Heart right ventricle (tissue), 16 donors: Measurements from ENCODE around the gene ACP7. TPM values are rescaled to one million over a fixed set of nuclear protein-coding genes. Genes with fewer than 3 reads are reported as not detected.
A peak's percentile ranks its signal among the peaks of the same experiment; 100 is the strongest.

Experiments
- ATAC-seq, 8 donors: fragments of 200-7000 bp; cut with Tn5 transposase; one replicate each; pipeline ENCODE4 v1.9.1; 2020; ENCODE audit warnings: mild to moderate bottlenecking in 8 of 8, moderate library complexity in 8 of 8, moderate number of reproducible peaks in 1 of 8
- DNase-seq, 2 donors: peaks; one replicate each; pipeline ENCODE4 v3.0.0-alpha.2; 2020
- H3K27ac ChIP-seq, 10 donors: fragments of 200-600 bp; sonication (generic) in 2 of 10; one replicate each; pipeline versions ENCODE4 v1.5.0 to v1.8.0; 2020 to 2022; ENCODE audit warnings: mild to moderate bottlenecking in 3 of 10
- H3K27me3 ChIP-seq, 7 donors: fragments of 200-600 bp; one replicate each; pipeline ENCODE4 v1.8.0; 2021 to 2022; ENCODE audit warnings: mild to moderate bottlenecking in 2 of 7
- H3K36me3 ChIP-seq, 9 donors: fragments of 200-600 bp; sonication (generic) in 1 of 9; one replicate each; pipeline versions ENCODE4 v1.5.0 to v1.8.0; 2020 to 2022; ENCODE audit warnings: mild to moderate bottlenecking in 2 of 9
- H3K4me1 ChIP-seq, 9 donors: fragments of 200-600 bp; sonication (generic) in 1 of 9; one replicate each; pipeline versions ENCODE4 v1.5.0 to v1.8.0; 2020 to 2022; ENCODE audit warnings: mild to moderate bottlenecking in 4 of 9
- H3K4me3 ChIP-seq, 10 donors: fragments of 200-600 bp; sonication (generic) in 2 of 10; one replicate each; pipeline versions ENCODE4 v1.5.0 to v1.8.0; 2020 to 2022; ENCODE audit warnings: mild to moderate bottlenecking in 7 of 10, moderate library complexity in 2 of 10
- H3K9me3 ChIP-seq, 11 donors: fragments of 200-600 bp in 10 of 11; sonication (generic) in 2 of 11; one replicate each; pipeline versions ENCODE4 v1.5.0 to v1.8.0; 2013 to 2022; ENCODE audit warnings: mild to moderate bottlenecking in 2 of 11, control low read depth in 1 of 11, moderate library complexity in 1 of 11
- CTCF ChIP-seq, 9 donors: fragments of 200-600 bp; sonication (generic) in 2 of 9; IDR thresholded peaks; one replicate each; pipeline versions ENCODE4 v1.5.0 to v1.8.0; 2021 to 2022; ENCODE audit warnings: antibody characterized with exemption in 9 of 9, mild to moderate bottlenecking in 5 of 9, moderate library complexity in 1 of 9
- WGBS, 2 donors: extraction: QIAGEN DNeasy Blood & Tissue Kit; methylation state at CpG; one replicate each; pipeline ENCODE4 v1.1.7; 2013; ENCODE audit warnings: inconsistent platforms in 1 of 2; 5-methylcytosine and 5-hydroxymethylcytosine counted together
- intact Hi-C, 10 donors: fragments of 100-400 bp; cut with DNase I; formaldehyde crosslinking; loops; one replicate each; pipeline versions ENCODE4 v1.11.1 to v1.14.2; 2022
- polyA plus RNA-seq, 2 donors: library from polyadenylated mRNA; stranded (reverse); fragments of 200-250 nt; gene quantifications; one replicate each; pipeline ENCODE4 v1.2.3, GENCODE V29; 2013
- total RNA-seq, 10 donors: library from RNA; stranded (reverse); fragmentation: NEBNext Ultra II Directional in 3 of 10; extraction: Animal tissue kit (Norgen Biotek cat#: 25700) in 3 of 10; gene quantifications; one replicate each; pipeline versions ENCODE4 v1.2.1 to v1.2.4, GENCODE V29; 2021 to 2023
- donor health status: Arrhythmogenic right ventricular cardiomyopathy.
- donor health status: ischemic (EF 13 %, LVEDD 7.1; RV severe dilation, severe dysfunction).
- donor health status: healthy with polysubstance abuse.
- donor health status: DM: no; HTN: yes; CAD: no.
- donor health status: DM: no; HTN: no; CAD: no.
- donor health status: ischemic (EF 25% LVEDD 6.9; RV normal size, moderate dysfunction).
- donor health status: ischemic (EF 25% LVEDD 5.7; RV mildly dilated, moderate dysfunction).
- donor health status: healthy.
- donor health status: DM: yes; HTN: yes; CAD: no.
- donor health status: Ischemic cardiomyopathy.
- donor health status: ischemic (EF 35%, LVEDD 5.7; RV mildly dilated, moderate dysfunction).
- donor health status: nonischemic (EF 11% LVEDD 7.7; RV severe dilation, severe dysfunction).
- donor health status: DM: yes; HTN: yes; CAD: no.
- donor health status: PGD.
- donor health status: ischemic (EF 29% LVEDD 5.4; RV normal size, mild dysfunction).
- donor health status: nonischemic (EF 23%, LVEDD 6.1; RV moderate dilation, normal function).

ACP7 gene
- total and polyA plus RNA-seq, 12 donors: not detected

GRCh38 chr19:39158646-39159260, 74.6 kb downstream of the ACP7 start:
- Histone ChIP-seq H3K9me3 (no peaks in the 10 kb centered on the region), H3K27me3 (no peaks in the 10 kb centered on the region), H3K4me3 (no peak overlapping the region), H3K27ac (no peak overlapping the region), H3K36me3 (no peaks in the 10 kb centered on the region), H3K4me1 (peaks cover 0 to 37% (median 25%) of the 10 kb centered on the region in 9 donors)
- 83 to 90% methylated on average over 12 of the region's 12 CpGs for WGBS, 2 donors
- DNase-seq (no peak), ATAC-seq (no peak)
- intact Hi-C loops: no loop called here
- TF ChIP-seq CTCF (IDR thresholded peaks at IDR 0.05): no peak

DNA sequence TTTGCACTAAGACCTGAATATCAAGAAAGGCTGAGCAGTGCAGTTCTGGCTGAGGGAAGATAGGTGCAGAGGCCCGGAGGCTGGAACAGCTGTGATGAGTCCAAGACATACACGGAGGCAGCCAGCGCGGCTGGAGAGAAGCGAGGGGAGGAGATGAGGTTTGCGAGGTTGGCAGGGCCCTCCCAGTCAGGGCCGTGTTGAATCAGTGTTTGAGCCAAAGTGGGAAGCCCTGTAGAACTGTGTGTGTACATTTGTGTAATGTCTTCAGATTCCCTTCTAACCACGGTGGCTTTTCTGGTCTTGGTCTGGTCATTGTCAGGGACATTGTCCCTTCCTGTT, 76.3 kb downstream of the ACP7 start:
- Histone ChIP-seq H3K4me3 (no peak overlapping the region), H3K27ac (peak overlapping the region in 1 of 10 donors; percentile 40), H3K9me3 (no peaks in the 10 kb centered on the region), H3K36me3 (no peaks in the 10 kb centered on the region), H3K4me1 (peaks cover 0 to 38% (median 25%) of the 10 kb centered on the region in 9 donors), H3K27me3 (no peaks in the 10 kb centered on the region)
- 58 to 60% methylated on average over 8 of the region's 8 CpGs for WGBS, 2 donors
- TF ChIP-seq CTCF (IDR thresholded peaks at IDR 0.05): no peak
- peak in 5 of 8 donors; percentile 7 to 68 (median 47) for ATAC-seq
- DNase-seq: peak in 1 of 2 donors; percentile 39
- intact Hi-C loops: no loop called here

Other genes with a start within 250 kb of the ACP7 start
- gene HNRNPL, start 234.4 kb upstream of the ACP7 start, total RNA-seq: 100 to 1,000 TPM; 134 to 196 (median 170) TPM
- gene HNRNPL, start 234.4 kb upstream of the ACP7 start, polyA plus RNA-seq: 100 to 1,000 TPM; 130 to 181 TPM
- 1 to 10 TPM; 1.6 to 7.0 (median 2.8) TPM for gene RINL, start 206.1 kb upstream of the ACP7 start, total RNA-seq
- gene RINL, start 206.1 kb upstream of the ACP7 start, polyA plus RNA-seq: 10 to 100 TPM in 1 of 2 donors, 1 to 10 TPM in 1; 4.6 to 14.5 TPM
- gene SIRT2, start 184.8 kb upstream of the ACP7 start, total RNA-seq: 100 to 1,000 TPM in 1 of 10 donors, 10 to 100 TPM in 9; 51.7 to 103 (median 72.6) TPM
- 10 to 100 TPM; 46.3 to 86.0 TPM for gene SIRT2, start 184.8 kb upstream of the ACP7 start, polyA plus RNA-seq
- gene NFKBIB, start 184.4 kb upstream of the ACP7 start, total RNA-seq: 10 to 100 TPM; 16.1 to 26.6 (median 21.6) TPM
- 10 to 100 TPM; 31.5 to 79.8 TPM for gene NFKBIB, start 184.4 kb upstream of the ACP7 start, polyA plus RNA-seq
- gene CCER2, start 172.2 kb upstream of the ACP7 start, total RNA-seq: under 1 TPM in 5 of 10 donors, not detected in 5; 0.25 to 0.93 (median 0.38) TPM
- under 1 TPM; 0.13 to 0.37 TPM for gene CCER2, start 172.2 kb upstream of the ACP7 start, polyA plus RNA-seq
- gene SARS2, start 153.6 kb upstream of the ACP7 start, total RNA-seq: 10 to 100 TPM; 14.7 to 21.9 (median 18.9) TPM
- gene SARS2, start 153.6 kb upstream of the ACP7 start, polyA plus RNA-seq: 10 to 100 TPM; 10.4 to 51.9 TPM
- gene MRPS12, start 153.4 kb upstream of the ACP7 start, total RNA-seq: 10 to 100 TPM; 41.8 to 78.7 (median 54.1) TPM
- 100 to 1,000 TPM in 1 of 2 donors, 10 to 100 TPM in 1; 39.7 to 122 TPM for gene MRPS12, start 153.4 kb upstream of the ACP7 start, polyA plus RNA-seq
- gene FBXO17, start 108.6 kb upstream of the ACP7 start, total RNA-seq: 1 to 10 TPM in 9 of 10 donors, under 1 TPM in 1; 1.00 to 2.8 (median 1.7) TPM
- 1 to 10 TPM; 2.5 to 3.2 TPM for gene FBXO17, start 108.6 kb upstream of the ACP7 start, polyA plus RNA-seq
- gene FBXO27, start 51.8 kb upstream of the ACP7 start, total RNA-seq: 10 to 100 TPM; 11.4 to 40.5 (median 21.4) TPM
- 1 to 10 TPM; 2.3 to 6.6 TPM for gene FBXO27, start 51.8 kb upstream of the ACP7 start, polyA plus RNA-seq
- 10 to 100 TPM; 11.7 to 22.4 (median 16.1) TPM for gene PAK4, start 41.4 kb downstream of the ACP7 start, total RNA-seq
- 10 to 100 TPM in 1 of 2 donors, 1 to 10 TPM in 1; 8.6 to 19.2 TPM for gene PAK4, start 41.4 kb downstream of the ACP7 start, polyA plus RNA-seq
- gene NCCRP1, start 112.6 kb downstream of the ACP7 start, total RNA-seq: not detected
- under 1 TPM in 1 of 2 donors, not detected in 1; 0.03 TPM for gene NCCRP1, start 112.6 kb downstream of the ACP7 start, polyA plus RNA-seq
- gene SYCN, start 119.9 kb downstream of the ACP7 start, total RNA-seq: under 1 TPM in 1 of 10 donors, not detected in 9; 0.55 TPM
- gene SYCN, start 119.9 kb downstream of the ACP7 start, polyA plus RNA-seq: not detected
- not detected for gene IFNL3, start 160.6 kb downstream of the ACP7 start, total RNA-seq
- not detected for gene IFNL3, start 160.6 kb downstream of the ACP7 start, polyA plus RNA-seq
- not detected for gene IFNL4, start 164.5 kb downstream of the ACP7 start, total RNA-seq
- not detected for gene IFNL4, start 164.5 kb downstream of the ACP7 start, polyA plus RNA-seq
- not detected for gene IFNL2, start 184.0 kb downstream of the ACP7 start, total RNA-seq
- gene IFNL2, start 184.0 kb downstream of the ACP7 start, polyA plus RNA-seq: not detected
- not detected for gene IFNL1, start 212.0 kb downstream of the ACP7 start, total RNA-seq
- gene IFNL1, start 212.0 kb downstream of the ACP7 start, polyA plus RNA-seq: not detected
- gene LRFN1, start 236.5 kb downstream of the ACP7 start, total RNA-seq: under 1 TPM in 9 of 10 donors, not detected in 1; 0.07 to 0.42 (median 0.32) TPM
- gene LRFN1, start 236.5 kb downstream of the ACP7 start, polyA plus RNA-seq: under 1 TPM; 0.14 to 0.29 TPM